Activated CD4-positive, alpha-beta T cell treated with anti-CD3 and anti-CD28 coated beads, Interleukin-2, amount 10 ng/mL, durations not matched to agents 7 days and 5 days (primary cell): ENCODE results near the gene MICAL3. TPM values are rescaled to one million over a fixed set of nuclear protein-coding genes. Genes with fewer than 3 reads are reported as not detected.

Experiments
- CTCF ChIA-PET: fragments of 350-600 bp; sonication (Branson Sonifier 250); formaldehyde crosslinking; loops from one replicate; lab custom pipeline; 2021; ENCODE audit warnings: antibody characterized with exemption; lab: Charles Lee
- POLR2A ChIA-PET: fragments of 350-600 bp; sonication (Branson Sonifier 250); formaldehyde crosslinking; loops from one replicate; lab custom pipeline; 2021; ENCODE audit warnings: antibody characterized with exemption; lab: Charles Lee
- DNase-seq: peaks from one replicate; pipeline ENCODE4 v3.0.0-alpha.2; 2020
- H3K27ac Mint-ChIP-seq: one replicate; pipeline ENCODE4 v1.8.0; 2021; ENCODE audit warnings: mild to moderate bottlenecking, moderate library complexity, mixed read lengths
- H3K27me3 Mint-ChIP-seq: one replicate; pipeline ENCODE4 v1.8.0; 2021; ENCODE audit warnings: mixed read lengths
- H3K36me3 Mint-ChIP-seq: one replicate; pipeline ENCODE4 v1.8.0; 2021; ENCODE audit warnings: low read depth, mixed read lengths
- H3K4me1 Mint-ChIP-seq: one replicate; pipeline ENCODE4 v1.8.0; 2021; ENCODE audit warnings: mixed read lengths
- H3K4me3 Mint-ChIP-seq: one replicate; pipeline ENCODE4 v1.8.0; 2021; ENCODE audit warnings: mild to moderate bottlenecking, moderate library complexity, mixed read lengths
- H3K9me3 Mint-ChIP-seq: one replicate; pipeline ENCODE4 v1.8.0; 2021; ENCODE audit warnings: mixed read lengths
- total RNA-seq, 2 experiments: library from RNA; stranded (reverse); gene quantifications; one replicate each; pipeline ENCODE4 v1.2.3, GENCODE V29; 2021

MICAL3 gene
- total RNA-seq, 2 experiments from 2014 or later = 19.1 to 21.4 TPM

DNA sequence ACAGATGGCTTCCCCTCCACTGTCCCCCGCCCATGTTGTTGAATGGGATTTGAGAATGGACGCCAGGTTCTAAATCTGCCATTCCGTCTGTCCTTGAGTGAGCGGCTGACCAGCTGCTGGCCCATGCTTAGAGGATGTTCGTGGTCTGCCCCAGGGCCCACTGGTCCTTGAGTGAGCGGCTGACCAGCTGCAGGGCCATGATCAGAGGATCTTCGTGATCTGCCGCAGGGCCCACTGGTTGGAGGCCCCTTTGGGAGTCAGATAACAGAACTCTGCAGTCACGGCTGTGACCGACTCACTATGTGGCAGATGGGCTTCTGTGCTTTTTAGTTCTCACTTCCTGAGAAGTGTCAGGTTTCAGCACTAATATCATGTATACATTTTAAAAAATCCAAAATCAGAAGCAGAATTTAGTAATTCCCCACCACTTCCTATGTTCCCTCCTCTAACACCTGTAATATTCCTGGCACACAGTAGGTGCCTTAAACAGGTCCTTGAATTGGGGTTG, 54.1 kb downstream of the MICAL3 start:
- Mint-ChIP-seq H3K27me3 (no peaks in the 10 kb centered on the region), H3K27ac (no peak overlapping the region), H3K36me3 (no peaks in the 10 kb centered on the region), H3K4me1 (peaks cover 4% of the 10 kb centered on the region), H3K9me3 (no peaks in the 10 kb centered on the region), H3K4me3 (no peak overlapping the region)
- ChIA-PET CTCF (interaction anchor here (0.6 kb wide), 1 partner anchor 12 kb away, joined by 6 read pairs; no protein-coding TSS in a partner anchor), POLR2A (no interaction called here)
- no peak for DNase-seq

DNA sequence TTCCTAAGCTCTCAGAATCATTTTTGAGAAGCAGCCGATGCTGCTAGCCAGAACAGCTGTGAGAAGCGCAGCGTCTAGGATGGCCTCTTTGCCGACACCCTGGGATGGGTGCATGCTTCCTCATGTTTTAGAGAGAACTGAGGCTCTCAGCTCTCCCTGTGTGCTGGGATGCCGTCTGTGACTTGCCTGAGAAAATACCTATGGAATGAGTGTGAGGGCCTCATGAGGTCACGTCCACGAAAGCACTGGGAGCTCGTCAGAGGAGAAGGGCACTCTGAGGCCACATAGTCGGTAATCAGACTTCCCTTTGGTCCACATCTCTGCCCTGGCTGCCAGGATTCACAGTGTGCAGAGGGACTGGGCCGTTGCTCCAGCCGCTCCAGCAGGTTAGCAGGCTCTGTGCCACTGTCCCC, 54.7 kb downstream of the MICAL3 start:
- CTCF ChIA-PET = interaction anchor here (0.6 kb wide), 1 partner anchor 12 kb away, joined by 6 read pairs; no protein-coding TSS in a partner anchor
- Mint-ChIP-seq H3K27me3 (no peaks in the 10 kb centered on the region), H3K27ac (no peak overlapping the region), H3K36me3 (no peaks in the 10 kb centered on the region), H3K4me1 (peaks cover 2% of the 10 kb centered on the region), H3K4me3 (no peak overlapping the region), H3K9me3 (no peaks in the 10 kb centered on the region)
- no peak for DNase-seq
- POLR2A ChIA-PET = no interaction called here

DNA sequence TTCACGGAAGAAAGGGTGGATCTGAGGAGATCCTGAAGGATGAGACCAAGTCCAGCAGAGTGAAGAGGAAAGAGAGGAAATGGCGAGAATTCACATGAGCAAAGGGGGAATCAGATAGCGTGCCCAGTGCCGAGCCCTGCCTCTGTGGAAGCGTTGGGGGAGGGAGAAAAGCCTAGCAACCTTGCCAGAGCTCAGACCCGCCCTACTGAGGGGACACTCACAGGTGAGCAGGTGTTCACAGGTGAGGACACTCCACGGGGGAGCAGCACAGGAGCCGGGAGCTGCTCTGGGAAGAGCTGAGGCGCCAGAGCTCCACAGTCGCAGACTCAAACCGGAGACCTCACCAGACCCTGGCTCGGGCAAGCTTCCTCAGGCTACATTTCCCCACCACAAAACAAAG, 56.2 kb downstream of the MICAL3 start:
- Mint-ChIP-seq H3K9me3 (no peaks in the 10 kb centered on the region), H3K27me3 (no peaks in the 10 kb centered on the region)
- CTCF ChIA-PET = interaction anchor here (0.7 kb wide), 1 partner anchor 29 kb away, joined by 3 read pairs; no protein-coding TSS in a partner anchor

DNA sequence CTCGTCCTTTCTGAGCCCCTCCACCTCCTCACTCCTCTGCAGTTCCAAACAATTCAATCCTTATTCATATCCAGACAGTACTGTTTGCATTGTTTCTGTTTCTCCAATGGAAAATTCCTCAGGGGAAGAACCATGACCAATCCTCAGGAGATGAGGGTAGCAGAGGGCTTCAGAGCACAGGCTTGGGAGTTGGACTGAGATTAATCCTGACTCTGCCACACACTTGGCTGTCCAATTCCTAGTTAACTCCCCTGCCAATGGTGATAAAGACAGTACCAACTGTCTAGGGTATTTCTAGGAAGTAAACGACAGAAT, 58.0 kb downstream of the MICAL3 start:
- peaks cover 2% of the 10 kb centered on the region for H3K4me1 Mint-ChIP-seq
- no peaks in the 10 kb centered on the region for H3K27me3 Mint-ChIP-seq
- no peaks in the 10 kb centered on the region for H3K36me3 Mint-ChIP-seq
- H3K9me3 Mint-ChIP-seq = no peaks in the 10 kb centered on the region
- no peak for DNase-seq
- ChIA-PET POLR2A (interaction anchor here (0.7 kb wide), 1 partner anchor 229 kb away, joined by 3 read pairs; no protein-coding TSS in a partner anchor), CTCF (no interaction called here)
- no peak overlapping the region for H3K27ac Mint-ChIP-seq
- no peak overlapping the region for H3K4me3 Mint-ChIP-seq

More for the DNA sequence above, 56.2 kb downstream of the MICAL3 start:
- POLR2A ChIA-PET = no interaction called here
- no peak for DNase-seq
- Mint-ChIP-seq H3K36me3 (no peaks in the 10 kb centered on the region), H3K27ac (no peak overlapping the region), H3K4me1 (peaks cover 2% of the 10 kb centered on the region), H3K4me3 (no peak overlapping the region)

DNA sequence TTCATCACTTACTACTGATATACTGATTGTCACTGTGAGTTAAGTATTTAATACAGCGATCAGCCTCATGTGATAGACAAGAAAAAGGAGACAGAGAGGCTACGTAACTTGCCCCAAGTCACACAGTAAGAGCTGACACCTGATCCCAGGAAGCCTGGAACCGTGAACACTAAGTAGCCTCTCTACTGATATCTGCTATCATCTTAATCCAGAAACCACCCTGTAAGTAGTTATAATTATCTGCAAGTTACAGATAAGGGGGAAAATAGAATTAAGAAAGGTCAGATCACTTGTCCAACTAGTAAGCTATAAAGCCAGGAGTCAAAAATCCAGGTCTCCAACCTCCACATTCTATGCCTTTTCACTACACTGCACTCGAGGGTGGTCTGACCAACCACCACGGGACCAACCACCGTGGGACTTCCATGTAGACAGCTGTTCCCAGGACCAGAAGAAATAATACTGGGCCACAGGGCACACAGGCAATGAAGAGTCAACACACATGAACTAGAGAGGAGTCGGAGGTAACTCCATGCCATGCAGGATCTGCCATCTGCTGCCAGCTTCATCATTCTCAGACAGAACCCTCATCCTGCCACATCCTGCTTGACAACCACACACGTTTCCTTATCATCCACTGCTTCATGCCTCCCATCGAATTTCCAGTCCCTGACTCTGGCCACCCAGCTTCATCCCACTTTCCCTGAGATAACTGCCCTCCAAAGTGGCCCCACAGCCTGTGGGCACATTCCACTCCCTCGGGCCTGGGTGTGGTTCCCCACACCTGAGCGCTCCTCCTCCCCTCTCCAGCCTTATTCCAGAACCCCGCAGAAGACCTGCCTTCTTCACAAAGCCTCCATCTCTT, 58.6 kb downstream of the MICAL3 start:
- ChIA-PET POLR2A (no interaction called here), CTCF (no interaction called here)
- DNase-seq = no peak
- no peaks in the 10 kb centered on the region for H3K27me3 Mint-ChIP-seq
- H3K4me1 Mint-ChIP-seq = peaks cover 2% of the 10 kb centered on the region
- no peaks in the 10 kb centered on the region for H3K36me3 Mint-ChIP-seq
- no peak overlapping the region for H3K27ac Mint-ChIP-seq
- H3K4me3 Mint-ChIP-seq = no peak overlapping the region
- no peaks in the 10 kb centered on the region for H3K9me3 Mint-ChIP-seq

DNA sequence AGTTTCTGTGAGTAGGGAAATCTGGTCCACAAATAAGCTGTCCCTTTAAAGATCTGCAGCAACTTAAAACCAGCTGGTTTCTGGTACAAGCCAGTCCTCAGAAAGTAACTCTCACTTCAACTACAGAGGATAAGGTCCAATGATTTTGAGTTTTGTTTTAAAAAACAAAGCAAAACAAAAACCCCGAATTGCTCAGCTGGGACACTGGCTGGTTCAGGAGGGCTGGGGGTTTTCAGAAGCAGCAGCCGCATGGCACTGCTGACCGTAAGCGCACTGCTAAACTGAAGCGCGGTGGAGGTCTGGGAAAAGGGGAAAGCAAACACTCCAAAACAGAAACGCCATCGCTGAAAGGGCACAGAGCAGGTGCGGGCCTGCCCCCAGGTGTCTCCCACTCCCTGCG, 59.7 kb downstream of the MICAL3 start:
- Mint-ChIP-seq H3K4me3 (no peak overlapping the region), H3K4me1 (peaks cover 2% of the 10 kb centered on the region)

DNA sequence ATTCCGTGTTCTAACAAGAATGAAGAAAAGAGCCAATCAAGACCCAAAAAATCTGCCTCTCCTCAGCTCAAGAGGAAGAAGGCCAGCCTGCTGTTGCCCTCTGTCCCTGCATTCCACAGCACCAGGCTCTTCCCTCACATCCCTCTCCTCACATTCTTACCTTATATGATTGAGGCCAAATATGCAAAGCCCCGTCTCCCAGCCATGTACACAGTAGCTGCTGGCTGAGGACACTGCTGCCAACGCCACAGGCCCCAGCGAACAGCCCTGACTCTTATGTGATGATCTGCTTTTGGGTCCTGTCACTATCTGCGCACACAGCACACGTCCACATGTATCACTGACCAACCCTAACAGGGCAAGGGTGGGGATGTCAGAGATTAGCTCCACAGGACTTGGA, 60.2 kb downstream of the MICAL3 start:
- Mint-ChIP-seq H3K27ac (no peak overlapping the region), H3K4me1 (peaks cover 2% of the 10 kb centered on the region), H3K4me3 (no peak overlapping the region), H3K27me3 (no peaks in the 10 kb centered on the region), H3K9me3 (no peaks in the 10 kb centered on the region), H3K36me3 (no peaks in the 10 kb centered on the region)
- DNase-seq = no peak
- ChIA-PET POLR2A (no interaction called here), CTCF (no interaction called here)

More for the DNA sequence above, 59.7 kb downstream of the MICAL3 start:
- H3K27me3 Mint-ChIP-seq = no peaks in the 10 kb centered on the region
- H3K9me3 Mint-ChIP-seq = no peaks in the 10 kb centered on the region
- ChIA-PET CTCF (no interaction called here), POLR2A (no interaction called here)
- no peak overlapping the region for H3K27ac Mint-ChIP-seq
- no peak for DNase-seq
- no peaks in the 10 kb centered on the region for H3K36me3 Mint-ChIP-seq

DNA sequence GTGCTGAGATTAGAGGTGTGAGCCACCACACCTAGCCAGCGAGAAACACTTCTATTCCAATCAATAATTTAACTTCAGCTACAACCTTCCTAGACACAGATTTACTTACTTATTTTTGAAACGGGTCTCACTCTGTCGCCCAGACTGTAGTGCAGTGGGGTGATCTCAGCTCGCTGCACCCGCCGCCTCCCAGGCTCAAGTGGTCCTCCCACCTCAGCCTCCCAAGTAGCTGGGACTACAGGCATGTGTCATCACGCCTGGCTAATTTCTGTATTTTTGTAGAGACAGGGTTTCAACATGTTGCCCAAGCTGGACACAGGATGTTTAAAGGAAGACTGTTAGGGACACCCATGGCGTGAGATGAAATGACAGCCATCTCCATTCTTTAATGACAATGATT, 61.3 kb downstream of the MICAL3 start:
- Mint-ChIP-seq H3K4me1 (peaks cover 2% of the 10 kb centered on the region), H3K27me3 (no peaks in the 10 kb centered on the region), H3K36me3 (no peaks in the 10 kb centered on the region), H3K27ac (no peak overlapping the region), H3K4me3 (no peak overlapping the region), H3K9me3 (no peaks in the 10 kb centered on the region)
- ChIA-PET POLR2A (no interaction called here), CTCF (interaction anchor here (0.6 kb wide), 1 partner anchor 368 kb away, joined by 3 read pairs; no protein-coding TSS in a partner anchor)
- no peak for DNase-seq

DNA sequence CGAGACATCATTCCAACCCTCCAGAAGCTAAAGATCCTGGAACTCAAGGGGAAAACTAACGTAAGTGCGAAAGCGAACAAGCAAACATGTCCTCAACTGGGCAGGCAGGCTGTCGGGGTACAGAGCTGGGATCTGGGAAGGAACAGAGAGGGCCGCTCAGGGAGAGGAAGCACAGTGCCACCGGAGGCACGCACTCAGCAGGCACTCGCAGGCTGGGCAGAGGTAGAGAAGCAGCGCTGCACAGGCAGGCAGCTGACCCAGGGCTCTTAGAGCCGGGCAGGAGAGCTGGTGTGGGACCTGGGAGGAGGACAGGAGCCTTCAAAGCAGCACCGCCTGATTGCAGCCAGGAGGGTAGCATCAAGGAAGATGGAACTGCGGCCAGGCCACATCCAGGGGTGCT, 62.2 kb downstream of the MICAL3 start:
- no peak overlapping the region for H3K4me3 Mint-ChIP-seq
- peaks cover 2% of the 10 kb centered on the region for H3K4me1 Mint-ChIP-seq
- no peaks in the 10 kb centered on the region for H3K27me3 Mint-ChIP-seq
- no peak for DNase-seq
- ChIA-PET CTCF (no interaction called here), POLR2A (no interaction called here)
- no peaks in the 10 kb centered on the region for H3K36me3 Mint-ChIP-seq
- no peak overlapping the region for H3K27ac Mint-ChIP-seq
- H3K9me3 Mint-ChIP-seq = no peaks in the 10 kb centered on the region

DNA sequence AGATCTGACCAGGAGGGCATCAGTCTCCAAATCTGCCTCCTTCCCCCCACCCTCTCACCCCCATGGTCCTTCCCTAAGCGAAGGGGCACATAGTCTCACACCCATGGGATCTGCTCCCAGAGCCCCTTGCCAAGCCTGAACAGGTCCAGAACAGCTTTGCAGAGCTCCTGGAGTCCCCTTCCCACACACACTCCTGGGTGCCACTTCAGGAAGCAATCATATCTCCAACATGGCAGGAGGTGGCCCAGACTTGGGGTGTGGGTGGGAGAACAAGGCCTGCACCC, 63.0 kb downstream of the MICAL3 start:
- Mint-ChIP-seq H3K4me3 (no peak overlapping the region), H3K27me3 (no peaks in the 10 kb centered on the region), H3K9me3 (no peaks in the 10 kb centered on the region), H3K27ac (no peak overlapping the region), H3K36me3 (no peaks in the 10 kb centered on the region), H3K4me1 (peaks cover 2% of the 10 kb centered on the region)
- no peak for DNase-seq
- ChIA-PET POLR2A (no interaction called here), CTCF (interaction anchor here (1.0 kb wide), 1 partner anchor 35 kb away, joined by 6 read pairs; no protein-coding TSS in a partner anchor)

DNA sequence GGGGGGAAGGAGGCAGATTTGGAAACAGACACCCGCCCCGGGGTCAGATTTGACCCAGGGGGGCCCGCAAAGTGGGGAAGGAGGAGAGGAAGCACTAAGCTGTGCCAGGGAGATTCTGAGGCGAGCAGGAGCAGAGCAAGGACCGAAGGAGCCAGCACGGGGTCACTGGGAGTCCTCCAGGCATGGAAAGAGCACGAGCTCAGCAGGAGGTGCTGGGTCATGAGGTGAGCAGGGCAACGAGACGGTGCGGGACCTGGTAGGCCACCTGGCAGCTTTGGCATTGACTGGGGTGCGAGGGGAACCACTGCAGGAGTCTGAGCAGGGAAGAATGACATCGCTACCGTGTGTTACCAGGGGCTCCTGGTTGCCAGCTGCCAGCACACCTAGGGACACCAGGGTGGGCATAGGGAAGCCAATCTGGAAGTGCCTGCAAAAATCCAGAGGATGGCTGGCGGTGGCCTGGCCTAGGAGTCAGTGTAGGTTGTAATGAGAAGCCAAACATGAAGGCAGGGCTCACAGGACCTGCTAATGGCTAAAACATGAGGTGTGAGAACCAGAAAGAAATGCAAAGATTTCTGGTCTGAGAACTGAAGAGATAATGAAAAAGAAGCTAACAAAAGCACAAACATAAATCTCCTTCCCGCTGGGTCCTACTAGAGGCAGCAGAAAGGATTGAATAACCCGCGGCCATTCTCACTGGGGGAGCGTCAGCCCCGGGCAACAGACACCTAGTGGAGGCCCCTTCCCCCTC, 63.5 kb downstream of the MICAL3 start:
- Mint-ChIP-seq H3K27me3 (no peaks in the 10 kb centered on the region), H3K36me3 (no peaks in the 10 kb centered on the region), H3K9me3 (no peaks in the 10 kb centered on the region), H3K27ac (peak overlapping the region; percentile 9), H3K4me1 (no peaks in the 10 kb centered on the region), H3K4me3 (no peak overlapping the region)
- CTCF ChIA-PET = interaction anchor here (1.0 to 1.5 kb wide), 2 partner anchors 20 to 36 kb away, joined by 3 to 6 read pairs; no protein-coding TSS in a partner anchor
- POLR2A ChIA-PET = no interaction called here
- DNase-seq = no peak

DNA sequence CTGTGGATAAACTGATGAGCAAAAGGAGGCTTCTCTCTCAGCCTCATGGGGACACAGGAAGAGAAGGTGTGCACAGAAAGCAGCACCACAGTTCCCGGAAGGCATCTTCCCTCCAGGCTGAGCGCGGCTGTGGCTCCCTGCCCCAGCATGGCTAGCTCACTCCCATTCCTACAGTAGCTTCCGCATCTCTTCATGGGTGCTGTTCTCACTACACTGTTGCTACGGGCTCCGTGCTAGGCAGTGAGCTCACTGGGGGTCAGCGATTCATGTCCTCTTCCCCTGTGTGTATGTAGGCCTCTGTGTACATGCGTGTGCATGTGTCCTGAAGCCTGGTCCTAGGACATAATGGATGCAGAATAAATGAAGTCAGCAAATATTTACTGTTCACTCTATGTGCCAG, 64.3 kb downstream of the MICAL3 start:
- DNase-seq = no peak
- no peaks in the 10 kb centered on the region for H3K9me3 Mint-ChIP-seq
- H3K4me3 Mint-ChIP-seq = no peak overlapping the region
- no peaks in the 10 kb centered on the region for H3K27me3 Mint-ChIP-seq
- H3K27ac Mint-ChIP-seq = no peak overlapping the region
- H3K36me3 Mint-ChIP-seq = no peaks in the 10 kb centered on the region
- H3K4me1 Mint-ChIP-seq = no peaks in the 10 kb centered on the region
- ChIA-PET POLR2A (no interaction called here), CTCF (interaction anchor here (1.5 kb wide), 1 partner anchor 19 kb away, joined by 3 read pairs; no protein-coding TSS in a partner anchor)

DNA sequence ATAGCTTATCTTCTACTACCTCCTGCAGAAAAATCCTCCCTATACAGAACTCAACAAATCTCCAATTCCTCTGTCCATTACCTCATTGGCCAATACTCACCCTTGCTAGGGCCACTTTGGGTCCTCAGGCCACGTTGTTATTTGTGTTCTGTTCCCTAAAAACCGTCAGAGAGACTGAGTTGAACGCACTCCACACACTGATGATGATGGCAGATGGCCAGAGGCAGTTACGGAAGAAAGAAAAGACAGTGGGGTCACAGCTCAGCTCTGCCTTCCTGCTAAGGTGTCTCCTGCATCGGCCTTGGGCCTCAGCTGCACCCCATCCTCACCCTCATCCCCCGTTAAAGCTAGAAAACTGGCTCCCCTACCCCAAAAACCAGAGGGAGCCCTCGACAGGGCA, 66.2 kb downstream of the MICAL3 start:
- H3K27ac Mint-ChIP-seq = no peak overlapping the region

More for the DNA sequence above, 66.2 kb downstream of the MICAL3 start:
- H3K27me3 Mint-ChIP-seq = no peaks in the 10 kb centered on the region
- H3K36me3 Mint-ChIP-seq = no peaks in the 10 kb centered on the region
- ChIA-PET CTCF (interaction anchor here (0.6 to 1.2 kb wide), 3 partner anchors 12 to 172 kb away, joined by 5 to 9 read pairs (median 6); no protein-coding TSS in a partner anchor), POLR2A (no interaction called here)
- no peaks in the 10 kb centered on the region for H3K9me3 Mint-ChIP-seq
- no peak for DNase-seq
- H3K4me1 Mint-ChIP-seq = no peaks in the 10 kb centered on the region
- H3K4me3 Mint-ChIP-seq = no peak overlapping the region
